GM12874 (cell line): Measurements from ENCODE around the gene FARP1.

Experiments used
- TF ChIP-seq, protein P1 (sequence below): IDR thresholded peaks from 2 replicates; pipeline ENCODE4 v1.5.1; 2011; ENCODE audit warnings: low read depth, mild to moderate bottlenecking, control low read depth, low read length, moderate library complexity; ENCODE audit not compliant: insufficient read depth

FARP1 gene

GRCh38 chr13:98112456-98112855 lies 30.4 kb upstream of the FARP1 start:
- TF ChIP-seq, protein P1, sequence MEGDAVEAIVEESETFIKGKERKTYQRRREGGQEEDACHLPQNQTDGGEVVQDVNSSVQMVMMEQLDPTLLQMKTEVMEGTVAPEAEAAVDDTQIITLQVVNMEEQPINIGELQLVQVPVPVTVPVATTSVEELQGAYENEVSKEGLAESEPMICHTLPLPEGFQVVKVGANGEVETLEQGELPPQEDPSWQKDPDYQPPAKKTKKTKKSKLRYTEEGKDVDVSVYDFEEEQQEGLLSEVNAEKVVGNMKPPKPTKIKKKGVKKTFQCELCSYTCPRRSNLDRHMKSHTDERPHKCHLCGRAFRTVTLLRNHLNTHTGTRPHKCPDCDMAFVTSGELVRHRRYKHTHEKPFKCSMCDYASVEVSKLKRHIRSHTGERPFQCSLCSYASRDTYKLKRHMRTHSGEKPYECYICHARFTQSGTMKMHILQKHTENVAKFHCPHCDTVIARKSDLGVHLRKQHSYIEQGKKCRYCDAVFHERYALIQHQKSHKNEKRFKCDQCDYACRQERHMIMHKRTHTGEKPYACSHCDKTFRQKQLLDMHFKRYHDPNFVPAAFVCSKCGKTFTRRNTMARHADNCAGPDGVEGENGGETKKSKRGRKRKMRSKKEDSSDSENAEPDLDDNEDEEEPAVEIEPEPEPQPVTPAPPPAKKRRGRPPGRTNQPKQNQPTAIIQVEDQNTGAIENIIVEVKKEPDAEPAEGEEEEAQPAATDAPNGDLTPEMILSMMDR = no peak

DNA sequence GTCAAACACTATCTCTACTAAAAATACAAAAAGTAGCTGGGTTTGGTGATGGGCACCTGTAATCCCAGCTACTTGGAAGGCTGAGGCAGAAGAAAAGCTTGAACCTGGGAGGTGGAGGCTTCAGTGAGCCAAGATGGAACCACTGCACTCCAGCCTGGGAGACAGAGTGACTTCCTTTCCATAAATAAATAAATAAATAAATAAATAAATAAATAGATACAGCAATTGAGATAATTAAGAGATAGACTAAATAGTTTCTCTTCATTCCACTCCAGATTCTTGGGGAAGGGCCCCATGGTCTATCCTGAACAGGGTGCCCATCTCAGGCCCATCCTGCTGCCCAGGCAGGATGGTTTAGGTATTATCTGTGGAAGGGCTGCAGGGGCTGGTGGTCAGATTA lies 24.0 kb upstream of the FARP1 start:
- TF ChIP-seq, protein P1 = no peak

DNA sequence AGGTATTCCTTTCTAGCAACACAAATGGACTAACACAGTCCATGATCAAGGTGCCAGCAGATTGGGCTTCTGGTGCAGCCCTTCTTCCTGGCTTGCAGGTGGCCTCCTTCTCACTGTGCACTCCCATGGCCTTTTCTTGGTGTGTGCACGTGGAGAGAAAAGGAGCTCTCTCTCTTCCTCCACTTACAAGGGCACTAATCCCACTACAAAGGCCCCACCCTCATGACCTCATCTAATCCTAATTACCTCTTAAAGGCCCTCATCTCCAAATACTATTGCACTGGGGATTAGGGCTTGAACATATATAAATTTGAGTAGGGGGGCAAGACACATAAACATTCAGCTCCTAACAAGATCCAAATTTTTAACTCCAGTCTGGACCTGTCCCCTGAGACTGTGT lies 19.7 kb upstream of the FARP1 start:
- TF ChIP-seq, protein P1 = no peak

DNA sequence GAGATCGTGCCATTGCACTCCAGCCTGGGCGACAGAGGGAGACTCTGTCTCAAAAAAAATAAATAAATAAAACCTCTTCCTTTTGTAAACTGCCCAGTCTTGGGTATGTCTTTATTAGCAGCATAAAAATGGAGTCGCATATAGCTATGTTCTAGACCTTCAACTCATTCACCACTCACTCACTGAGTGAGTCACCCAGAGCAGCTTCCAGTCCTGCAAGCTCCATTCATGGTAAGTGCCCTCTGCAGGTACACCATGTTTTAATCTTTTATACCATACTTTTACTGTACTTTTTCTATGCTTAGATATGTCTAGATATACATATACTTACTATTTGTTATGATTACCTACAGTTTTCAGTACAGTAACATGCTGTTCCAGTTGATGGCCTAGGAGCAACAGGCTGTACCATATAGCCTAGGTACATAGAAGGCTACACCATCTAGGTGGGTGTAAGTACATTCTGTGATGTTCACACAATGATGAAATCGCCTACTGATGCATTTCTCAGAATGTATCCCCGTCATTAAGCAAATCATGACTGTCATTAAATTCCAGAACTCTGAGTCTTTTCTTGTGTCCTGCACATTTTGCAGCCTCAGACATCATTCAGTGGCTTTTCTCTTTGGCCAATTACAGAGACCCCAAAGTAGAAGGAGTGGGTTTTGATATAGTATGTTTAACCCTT lies 13.7 kb upstream of the FARP1 start:
- TF ChIP-seq, protein P1 = no peak

- TF ChIP-seq, protein P1 = no peak
These were observed 8.9 kb upstream of the FARP1 start for GRCh38 chr13:98133946-98134345.

GRCh38 chr13:98134901-98135300 lies 8.0 kb upstream of the FARP1 start:
- TF ChIP-seq, protein P1 = no peak

- TF ChIP-seq, protein P1 = no peak
These were observed 1.8 kb upstream of the FARP1 start for GRCh38 chr13:98141091-98141490.
